DMS 273 treated with DMSO at 0.1 percent for 48 hours (cell line): ENCODE data around the gene ZBTB18.

Experiments
- DNase-seq: peaks from one replicate; lab custom pipeline; 2025; lab: John Stamatoyannopoulos, UW

The ZBTB18 gene

GRCh38 chr1:244063498-244063897 is 12.4 kb downstream of the ZBTB18 start:
- no peak for DNase-seq

- DNase-seq, result no peak
Observed at GRCh38 chr1:244064621-244065020, 13.5 kb downstream of the ZBTB18 start.

- DNase-seq, result no peak
Observed at GRCh38 chr1:244065063-244065793, 14.1 kb downstream of the ZBTB18 start.

GRCh38 chr1:244065960-244066388 is 14.9 kb downstream of the ZBTB18 start:
- no peak for DNase-seq

GRCh38 chr1:244066954-244067716 is 16.1 kb downstream of the ZBTB18 start:
- no peak for DNase-seq

- no peak for DNase-seq
Observed at GRCh38 chr1:244067893-244068292, 16.8 kb downstream of the ZBTB18 start.

- no peak for DNase-seq
Observed at GRCh38 chr1:244068567-244068966, 17.5 kb downstream of the ZBTB18 start.

GRCh38 chr1:244069326-244069898 is 18.3 kb downstream of the ZBTB18 start:
- no peak for DNase-seq

- DNase-seq, result no peak
Observed at GRCh38 chr1:244074559-244075171, 23.6 kb downstream of the ZBTB18 start.

GRCh38 chr1:244075247-244075722 is 24.2 kb downstream of the ZBTB18 start:
- no peak for DNase-seq

GRCh38 chr1:244076740-244077139 is 25.7 kb downstream of the ZBTB18 start:
- DNase-seq, result no peak

- DNase-seq, result no peak
Observed at GRCh38 chr1:244077473-244078220, 26.6 kb downstream of the ZBTB18 start.

- no peak for DNase-seq
Observed at GRCh38 chr1:244080343-244080929, 29.4 kb downstream of the ZBTB18 start.

- no peak for DNase-seq
Observed at GRCh38 chr1:244082969-244083368, 31.9 kb downstream of the ZBTB18 start.

- no peak for DNase-seq
Observed at GRCh38 chr1:244083383-244083943, 32.4 kb downstream of the ZBTB18 start.

- no peak for DNase-seq
Observed at GRCh38 chr1:244084763-244085162, 33.7 kb downstream of the ZBTB18 start.

- no peak for DNase-seq
Observed at GRCh38 chr1:244085891-244086290, 34.8 kb downstream of the ZBTB18 start.

GRCh38 chr1:244087021-244087560 is 36.0 kb downstream of the ZBTB18 start:
- no peak for DNase-seq

GRCh38 chr1:244087611-244088010 is 36.5 kb downstream of the ZBTB18 start:
- DNase-seq, result no peak

- DNase-seq, result no peak
Observed at GRCh38 chr1:244088161-244088560, 37.1 kb downstream of the ZBTB18 start.

GRCh38 chr1:244089561-244089960 is 38.5 kb downstream of the ZBTB18 start:
- DNase-seq, result no peak
